Measurements from ENCODE around the gene ELF3. TPM values are rescaled to one million over a fixed set of nuclear protein-coding genes. Genes with fewer than 3 reads are reported as not detected.

Gene ELF3
- total and polyA plus RNA-seq, 2 of the 8 experiments (the other 6 are each of a cell fraction or from before 2014, with no cell fraction given) = 17.3 to 25.0 TPM

- POLR2A ChIA-PET (ENCODE audit: partially characterized antibody) = interaction anchor here (1.0 to 7.5 kb wide), 12 partner anchors 6 to 119 kb away, joined by 3 to 74 read pairs (median 4); no protein-coding TSS in a partner anchor
- no peak overlapping the region for H3K4me3 ChIP-seq (ENCODE audit: extremely low read depth in 1 of 4, insufficient read depth in 2 of 4, low read depth in 3 of 4, low read length in 4 of 4)
- no peak overlapping the region for H3K27ac ChIP-seq (ENCODE audit: low read depth, low read length)
- TF ChIP-seq EP300 (IDR thresholded peaks at IDR 0.05; ENCODE audit: borderline replicate concordance in 1 of 2, low read depth in 2 of 2, low read length in 2 of 2) (no peak), POLR2A (IDR thresholded peaks at IDR 0.05; ENCODE audit: control extremely low read depth in 1 of 2, low read depth in 2 of 2, low read length in 2 of 2) (peak in 1 of 2 experiments; percentile 34; a peak in 1 of 3 replicates), CHD1 (IDR thresholded peaks at IDR 0.05; ENCODE audit: low read depth, low read length) (no peak), POLR2AphosphoS5 (IDR thresholded peaks at IDR 0.05; ENCODE audit: low read depth, low read length) (peak; percentile 61; the same call in 1 of the 2 replicates), EZH2 (IDR thresholded peaks at IDR 0.05; ENCODE audit: low read depth, low read length, severe bottlenecking) (no peak)
- H4K91ac ChIP-seq (replicated peaks; ENCODE audit: insufficient read length, low read length) = no peak overlapping the region
- H2AK5ac ChIP-seq (ENCODE audit: low read depth, low read length) = no peak overlapping the region
- no peaks in the 10 kb centered on the region for H3K9me3 ChIP-seq (ENCODE audit: insufficient read depth in 2 of 2, low read depth in 1 of 2, low read length in 1 of 2)
- peaks cover 0 to 9% of the 10 kb centered on the region in 2 experiments; a peak in 1 of 4 replicates for H3K79me2 ChIP-seq (ENCODE audit: control insufficient read depth in 1 of 2, insufficient read depth in 2 of 2, low read length in 2 of 2)
- no peak overlapping the region for H2BK15ac ChIP-seq (ENCODE audit: low read length)
- H2BK5ac ChIP-seq (ENCODE audit: low read depth, low read length) = no peak overlapping the region
- H2AFZ ChIP-seq (ENCODE audit: low read length) = no peak overlapping the region
- CTCF ChIA-PET (ENCODE audit: partially characterized antibody) = interaction anchor here (1.1 to 27.9 kb wide), 6 partner anchors 8 to 108 kb away, joined by 3 to 1014 read pairs (median 4); partner anchors contain the start of gene GPR37L1
- H2BK12ac ChIP-seq (ENCODE audit: low read depth, low read length) = no peak overlapping the region
- no peaks in the 10 kb centered on the region; the same call in 1 of the 2 replicates for H3K23me2 ChIP-seq (ENCODE audit: low read depth, low read length)
- H3K4me1 ChIP-seq (replicated peaks in 1 of 4; ENCODE audit: control insufficient read depth in 3 of 4, insufficient read depth in 4 of 4, low read length in 3 of 4) = peaks cover 0 to 16% (median 6%) of the 10 kb centered on the region in 4 experiments; a peak in 5 of 7 replicates
- H3K9ac ChIP-seq (replicated peaks in 1 of 4; ENCODE audit: extremely low read depth in 1 of 4, low read depth in 3 of 4, low read length in 3 of 4) = no peak overlapping the region
- peaks cover 2% of the 10 kb centered on the region in 2 experiments for H4K20me1 ChIP-seq (replicated peaks in 1 of 2; ENCODE audit: control insufficient read depth in 1 of 2, insufficient read depth in 2 of 2, low read length in 2 of 2)
- WGBS, 2 experiments (ENCODE audit: extremely low coverage in 1 of 2, insufficient coverage in 1 of 2, insufficient read length in 1 of 2, insufficient replicate concordance in 2 of 2, low coverage in 1 of 2, low lambda C conversion rate in 2 of 2, missing lambda C conversion rate in 1 of 2) = 90% methylated on average over 9 of the region's 9 CpGs; no CpG with 5 or more reads in 1 of the 2 experiments
- H2BK120ac ChIP-seq (replicated peaks; ENCODE audit: low read depth, low read length) = no peak overlapping the region
- no peak for DNase-seq (ENCODE audit: low read depth in 1 of 2, low spot score in 2 of 2)
- H3K18ac ChIP-seq (ENCODE audit: extremely low read depth, low read length) = no peak overlapping the region
- H4K5ac ChIP-seq (ENCODE audit: insufficient read length, low read depth, low read length) = no peak overlapping the region
- H3K36me3 ChIP-seq (ENCODE audit: control insufficient read depth in 2 of 4, insufficient read depth in 4 of 4, low read length in 3 of 4) = peaks cover 8 to 39% (median 16%) of the 10 kb centered on the region in 4 experiments; a peak in 7 of 8 replicates
- no peak overlapping the region for H4K8ac ChIP-seq (ENCODE audit: extremely low read depth, insufficient read depth, low read length)
- H3K14ac ChIP-seq (ENCODE audit: insufficient read length) = no peak overlapping the region
- no peak overlapping the region for H2BK20ac ChIP-seq (ENCODE audit: low read length)
- H3K56ac ChIP-seq (replicated peaks; ENCODE audit: insufficient read length, low read depth, low read length) = no peak overlapping the region
- no peak overlapping the region for H3K23ac ChIP-seq (ENCODE audit: insufficient read length)
- no peak for FAIRE-seq
- no peak overlapping the region for H3K4ac ChIP-seq (replicated peaks; ENCODE audit: insufficient read length, low read depth, low read length)
- peaks cover 3% of the 10 kb centered on the region for H3K79me1 ChIP-seq (ENCODE audit: low read depth, low read length)
- no peak overlapping the region for H3K4me2 ChIP-seq (ENCODE audit: insufficient read depth in 1 of 2, low read depth in 2 of 2, low read length in 2 of 2)
- H3K27me3 ChIP-seq (replicated peaks in 1 of 4; ENCODE audit: control insufficient read depth in 3 of 4, extremely low read depth in 1 of 4, insufficient read depth in 3 of 4, low read length in 3 of 4) = no peaks in the 10 kb centered on the region
Observed at GRCh38 chr1:202016022-202016810, 5.8 kb downstream of the ELF3 start.
